Gastroesophageal sphincter (tissue), 4 donors: ENCODE data around the gene ARHGAP23. TPM values are rescaled to one million over a fixed set of nuclear protein-coding genes. Genes with fewer than 3 reads are reported as not detected.

Experiments
- ATAC-seq: fragments of 150-250 bp; one replicate; pipeline ENCODE4 v1.9.1; 2016; ENCODE audit warnings: mild to moderate bottlenecking, moderate library complexity
- H3K27ac ChIP-seq, 4 donors: fragments of 200-600 bp; sonication (generic) in 3 of 4; 1 replicate in 3 of 4; 2 replicates in 1 of 4; pipeline ENCODE4 v1.5.1; 2016 to 2019
- H3K27me3 ChIP-seq: fragments of 200-600 bp; sonication (generic); one replicate; pipeline ENCODE4 v1.5.1; 2019
- H3K36me3 ChIP-seq, 2 donors: fragments of 200-600 bp; sonication (generic); one replicate each; pipeline ENCODE4 v1.5.1; 2019; ENCODE audit warnings: control low read depth in 1 of 2
- H3K4me1 ChIP-seq, 3 donors: fragments of 200-600 bp; sonication (generic); 1 replicate in 2 of 3; 2 replicates in 1 of 3; pipeline ENCODE4 v1.5.1; 2016 to 2019; ENCODE audit warnings: control low read depth in 2 of 3
- H3K4me3 ChIP-seq, 2 donors: fragments of 200-600 bp; sonication (generic); one replicate each; pipeline ENCODE4 v1.5.1; 2019; ENCODE audit warnings: mild to moderate bottlenecking in 1 of 2, moderate library complexity in 1 of 2
- H3K9me3 ChIP-seq, 3 donors: fragments of 200-600 bp; sonication (generic); one replicate each; pipeline ENCODE4 v1.5.1; 2017 to 2019; ENCODE audit warnings: control low read depth in 2 of 3
- EP300 ChIP-seq: sonication (generic); formaldehyde crosslinking; IDR thresholded peaks from one replicate; pipeline ENCODE4 v1.6.1; 2017; ENCODE audit warnings: antibody characterized with exemption, mild to moderate bottlenecking
- POLR2A ChIP-seq, 2 donors: fragments of 450-650 bp; IDR thresholded peaks; one replicate each; pipeline ENCODE4 v1.6.1; 2017; ENCODE audit warnings: antibody characterized with exemption in 2 of 2, mild to moderate bottlenecking in 2 of 2, moderate library complexity in 1 of 2
- POLR2AphosphoS5 ChIP-seq: sonication (generic); formaldehyde crosslinking; IDR thresholded peaks from one replicate; pipeline ENCODE4 v1.6.1; 2017; ENCODE audit warnings: antibody characterized with exemption
- WGBS, 2 donors: methylation state at CpG; one replicate each; pipeline ENCODE4 v1.1.5; 2018; ENCODE audit warnings: low coverage in 1 of 2; 5-methylcytosine and 5-hydroxymethylcytosine counted together
- total RNA-seq, 4 donors: library from RNA; depleted of rRNA; stranded (reverse); fragments of >200 nt; gene quantifications; one replicate each; pipeline ENCODE4 v1.1.0, GENCODE V29; 2016
- TF ChIP-seq, protein P1 (sequence below), 4 experiments: fragments of 200-600 bp in 2 of 4; fragments of 450-650 bp in 2 of 4; sonication (generic) in 1 of 4; IDR thresholded peaks; one replicate each; pipeline ENCODE4 v1.5.1; 2017 to 2019; ENCODE audit warnings: antibody characterized with exemption in 4 of 4, mild to moderate bottlenecking in 2 of 4, moderate library complexity in 2 of 4

Gene ARHGAP23
- total RNA-seq, 4 donors from 2014 or later, result 45.3 to 132 (median 82.8) TPM

DNA sequence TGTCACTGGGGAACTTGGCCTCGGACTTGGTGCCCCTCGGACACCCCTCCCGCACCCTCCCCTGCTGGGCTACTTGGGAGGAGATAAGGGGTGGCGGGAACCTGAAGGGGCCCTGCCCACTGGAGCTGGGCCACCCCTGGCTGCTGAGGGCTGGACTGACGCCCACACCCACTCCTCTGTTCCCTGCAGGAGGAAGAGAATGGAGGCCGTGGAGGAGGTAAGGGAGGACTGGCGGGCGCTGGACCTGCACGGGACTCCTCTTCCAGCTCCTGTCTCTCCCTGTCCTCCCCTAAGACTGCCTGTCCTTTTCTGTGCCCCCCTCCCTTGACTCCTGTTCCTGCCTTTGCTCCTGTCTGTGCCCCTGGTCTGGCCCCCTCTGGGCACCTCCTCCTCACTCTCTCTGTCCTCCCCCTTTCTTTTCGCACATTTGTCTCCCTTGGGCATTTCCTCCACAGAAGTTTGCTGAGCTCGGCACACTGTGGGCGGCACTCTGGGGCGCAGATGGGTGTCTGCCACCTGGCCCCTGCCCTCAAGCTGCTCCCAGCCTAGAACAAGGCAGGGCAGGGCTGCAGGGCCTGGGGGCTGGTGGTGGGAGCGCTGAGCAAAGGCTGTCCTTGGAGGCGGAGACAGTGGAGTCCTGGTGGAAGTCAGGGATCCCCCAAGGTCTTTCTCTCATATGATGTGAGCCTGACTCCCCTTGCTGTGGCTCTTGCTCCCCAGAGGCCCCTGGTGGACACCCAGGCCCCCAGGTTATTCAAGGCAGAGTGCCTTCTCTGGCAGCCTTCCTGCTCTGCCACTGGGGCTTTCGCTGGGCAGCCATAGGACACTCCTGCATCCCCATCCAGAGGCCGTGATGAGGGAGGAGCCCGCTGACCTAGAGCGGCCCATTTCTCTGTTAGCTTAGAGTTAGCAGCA lies 32.7 kb downstream of the ARHGAP23 start:
- Histone ChIP-seq H3K27ac (peak overlapping the region in 1 of 4 donors; percentile 12), H3K4me3 (no peak overlapping the region), H3K36me3 (peaks cover 0 to 59% of the 10 kb centered on the region in 2 donors), H3K9me3 (no peaks in the 10 kb centered on the region), H3K27me3 (no peaks in the 10 kb centered on the region), H3K4me1 (peaks cover 3 to 55% (median 27%) of the 10 kb centered on the region in 3 donors)
- no peak for ATAC-seq
- TF ChIP-seq EP300 (no peak), POLR2AphosphoS5 (no peak), POLR2A (IDR thresholded peaks at IDR 0.05) (no peak)
- TF ChIP-seq, protein P1, sequence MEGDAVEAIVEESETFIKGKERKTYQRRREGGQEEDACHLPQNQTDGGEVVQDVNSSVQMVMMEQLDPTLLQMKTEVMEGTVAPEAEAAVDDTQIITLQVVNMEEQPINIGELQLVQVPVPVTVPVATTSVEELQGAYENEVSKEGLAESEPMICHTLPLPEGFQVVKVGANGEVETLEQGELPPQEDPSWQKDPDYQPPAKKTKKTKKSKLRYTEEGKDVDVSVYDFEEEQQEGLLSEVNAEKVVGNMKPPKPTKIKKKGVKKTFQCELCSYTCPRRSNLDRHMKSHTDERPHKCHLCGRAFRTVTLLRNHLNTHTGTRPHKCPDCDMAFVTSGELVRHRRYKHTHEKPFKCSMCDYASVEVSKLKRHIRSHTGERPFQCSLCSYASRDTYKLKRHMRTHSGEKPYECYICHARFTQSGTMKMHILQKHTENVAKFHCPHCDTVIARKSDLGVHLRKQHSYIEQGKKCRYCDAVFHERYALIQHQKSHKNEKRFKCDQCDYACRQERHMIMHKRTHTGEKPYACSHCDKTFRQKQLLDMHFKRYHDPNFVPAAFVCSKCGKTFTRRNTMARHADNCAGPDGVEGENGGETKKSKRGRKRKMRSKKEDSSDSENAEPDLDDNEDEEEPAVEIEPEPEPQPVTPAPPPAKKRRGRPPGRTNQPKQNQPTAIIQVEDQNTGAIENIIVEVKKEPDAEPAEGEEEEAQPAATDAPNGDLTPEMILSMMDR (IDR thresholded peaks at IDR 0.05), result no peak
- 80 to 91% methylated on average over 4 of the region's 19 CpGs for WGBS, 2 donors

GRCh38 chr17:38461683-38462082 lies 33.4 kb downstream of the ARHGAP23 start:
- Histone ChIP-seq H3K4me1 (peaks cover 3 to 55% (median 27%) of the 10 kb centered on the region in 3 donors), H3K27ac (no peak overlapping the region), H3K9me3 (no peaks in the 10 kb centered on the region), H3K27me3 (no peaks in the 10 kb centered on the region), H3K36me3 (peaks cover 0 to 65% of the 10 kb centered on the region in 2 donors), H3K4me3 (no peak overlapping the region)
- no peak for TF ChIP-seq POLR2A (IDR thresholded peaks at IDR 0.05)
- TF ChIP-seq, protein P1 (IDR thresholded peaks at IDR 0.05), result no peak
- no peak for TF ChIP-seq POLR2AphosphoS5
- TF ChIP-seq EP300, result no peak
- WGBS, 2 donors, result 80% methylated on average over 3 of the region's 7 CpGs; no CpG with 5 or more reads in 1 of the 2 donors
- no peak for ATAC-seq

DNA sequence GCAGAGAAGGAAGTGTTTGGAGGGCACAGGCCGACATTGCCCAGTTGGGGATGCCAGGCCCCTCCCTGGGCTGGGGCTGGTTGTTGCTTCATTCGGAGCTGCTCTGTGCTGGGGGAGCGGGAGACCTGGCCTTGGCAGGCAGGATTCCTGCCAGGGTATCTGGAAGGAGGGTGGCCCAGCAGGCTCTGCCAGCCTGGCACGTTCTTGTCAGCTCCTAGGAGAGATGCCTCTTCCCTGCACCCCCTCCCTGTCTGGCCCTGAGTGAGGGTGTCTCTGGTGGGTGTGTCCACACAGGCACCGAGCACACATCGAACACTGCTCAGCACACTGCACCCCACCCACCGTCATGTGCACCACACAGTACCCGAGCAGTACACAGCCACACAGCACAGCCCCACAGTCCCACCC lies 35.2 kb downstream of the ARHGAP23 start:
- no peaks in the 10 kb centered on the region for H3K9me3 ChIP-seq
- 80% methylated on average over 1 of the region's 8 CpGs; no CpG with 5 or more reads in 1 of the 2 donors for WGBS, 2 donors
- TF ChIP-seq POLR2A (IDR thresholded peaks at IDR 0.05), result no peak
- no peaks in the 10 kb centered on the region for H3K27me3 ChIP-seq
- H3K4me3 ChIP-seq, result no peak overlapping the region
- peak overlapping the region; percentile 94 to 98 (median 96) for H3K27ac ChIP-seq
- peaks cover 0 to 74% of the 10 kb centered on the region in 2 donors for H3K36me3 ChIP-seq
- peaks cover 3 to 66% (median 39%) of the 10 kb centered on the region in 3 donors for H3K4me1 ChIP-seq
- no peak for ATAC-seq

DNA sequence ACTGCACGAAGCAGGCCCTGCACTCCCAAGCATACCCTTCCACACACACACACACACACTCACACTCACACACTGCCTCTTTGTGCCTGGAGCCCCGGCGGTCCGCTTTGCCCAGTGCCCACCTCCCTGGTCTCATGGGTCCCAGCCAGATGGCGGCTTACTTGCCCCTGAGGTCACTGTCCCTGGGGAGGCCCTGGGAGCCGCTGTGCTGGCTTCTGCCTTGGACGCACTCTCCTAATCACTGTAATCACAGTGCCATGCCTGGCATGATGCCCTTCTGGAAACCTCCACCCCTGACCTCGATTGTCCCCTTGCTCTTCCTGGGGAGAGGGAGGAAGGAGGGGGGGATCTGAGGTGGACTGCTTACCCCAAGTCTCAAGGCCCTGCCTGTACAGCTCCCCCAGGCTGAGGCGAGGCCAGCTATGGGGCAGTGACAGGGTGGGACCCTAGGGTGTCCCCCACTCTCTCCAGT lies 36.0 kb downstream of the ARHGAP23 start:
- ATAC-seq, result peak; percentile 15
- Histone ChIP-seq H3K36me3 (peaks cover 0 to 74% of the 10 kb centered on the region in 2 donors), H3K4me3 (peak overlapping the region in 1 of 2 donors; percentile 60), H3K27me3 (no peaks in the 10 kb centered on the region), H3K4me1 (peaks cover 3 to 74% (median 44%) of the 10 kb centered on the region in 3 donors), H3K27ac (peak overlapping the region; percentile 94 to 98 (median 96)), H3K9me3 (no peaks in the 10 kb centered on the region)
- TF ChIP-seq, protein P1 (IDR thresholded peaks at IDR 0.05), result peak in 1 of 4 experiments; percentile 10
- no peak for TF ChIP-seq EP300
- 20% methylated on average over 1 of the region's 9 CpGs for WGBS, 2 donors

- peaks cover 0 to 74% of the 10 kb centered on the region in 2 donors for H3K36me3 ChIP-seq
- H3K27ac ChIP-seq, result peak overlapping the region; percentile 94 to 98 (median 96)
- H3K4me1 ChIP-seq, result peaks cover 3 to 79% (median 50%) of the 10 kb centered on the region in 3 donors
- ATAC-seq, result peak; percentile 92
- no peaks in the 10 kb centered on the region for H3K9me3 ChIP-seq
- H3K27me3 ChIP-seq, result no peaks in the 10 kb centered on the region
- peak overlapping the region; percentile 45 to 60 for H3K4me3 ChIP-seq
- WGBS, 2 donors, result 0 to 1% methylated on average over 5 to 10 of the region's 28 CpGs
- TF ChIP-seq EP300, result no peak
- TF ChIP-seq POLR2A (IDR thresholded peaks at IDR 0.05), result peak; percentile 28 to 70
- TF ChIP-seq, protein P1 (IDR thresholded peaks at IDR 0.05), result no peak
- TF ChIP-seq POLR2AphosphoS5, result peak; percentile 87
These were observed 36.6 kb downstream of the ARHGAP23 start for GRCh38 chr17:38464723-38465390.
